Measurements from ENCODE around the gene GABBR2. TPM values are rescaled to one million over a fixed set of nuclear protein-coding genes. Genes with fewer than 3 reads are reported as not detected.

The GABBR2 gene
- polyA plus RNA-seq, 1 of the 3 experiments (the other 2 are of a cell fraction) = not detected

DNA sequence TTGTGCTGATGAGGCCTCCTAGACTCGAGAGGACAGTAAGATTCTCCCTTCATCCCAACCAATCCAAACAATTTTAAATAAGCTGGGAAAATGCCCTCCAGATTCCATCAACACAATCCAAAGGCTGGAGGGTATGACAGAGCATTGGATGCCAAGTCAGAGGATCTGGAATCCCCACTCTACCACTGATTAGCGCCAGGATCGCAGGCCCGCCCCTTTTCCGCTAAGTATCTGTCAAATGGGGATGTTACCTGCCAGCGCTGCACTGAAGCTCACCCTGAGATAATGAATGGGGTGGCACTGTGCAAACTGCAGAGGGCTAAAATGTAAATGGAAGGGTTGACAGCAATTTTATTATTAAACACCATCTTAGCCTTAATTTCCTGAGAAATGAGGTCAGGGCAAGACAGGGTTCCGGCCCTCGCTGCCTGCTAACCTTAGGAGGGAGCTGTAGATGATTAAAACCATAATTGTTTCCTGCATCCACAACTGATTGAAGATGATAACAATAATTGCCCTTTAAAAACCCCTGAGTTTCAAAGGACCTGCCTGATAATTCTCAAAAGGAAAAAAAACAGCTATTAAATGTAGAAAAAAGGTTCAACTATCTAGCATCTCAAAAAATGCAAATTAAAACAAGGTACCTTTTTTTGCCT lies 31.6 kb upstream of the GABBR2 start:
- Histone ChIP-seq H3K9ac (no peak overlapping the region), H3K27me3 (ENCODE audit: insufficient read depth) (no peaks in the 10 kb centered on the region), H2AFZ (ENCODE audit: low read depth) (no peak overlapping the region), H3F3A (replicated peaks; ENCODE audit: insufficient read depth) (peaks cover 5% of the 10 kb centered on the region), H3K9me3 (no peaks in the 10 kb centered on the region; the same call in 1 of the 2 replicates), H3K27ac (ENCODE audit: low read depth in 2 of 2, low read length in 1 of 2) (peak overlapping the region in 1 of 2 experiments; percentile 34; a peak in 1 of 4 replicates), H3K79me2 (ENCODE audit: insufficient read depth) (no peaks in the 10 kb centered on the region), H3K4me1 (ENCODE audit: control insufficient read depth in 1 of 2, insufficient read depth in 2 of 2, low read depth in 1 of 2, low read length in 1 of 2) (peaks cover 8 to 24% of the 10 kb centered on the region in 2 experiments; a peak in 3 of 4 replicates), H3K9me2 (no peaks in the 10 kb centered on the region), H3K4me2 (no peak overlapping the region), H4K20me1 (ENCODE audit: insufficient read depth) (peaks cover 6% of the 10 kb centered on the region; the same call in 1 of the 2 replicates), H3K4me3 (ENCODE audit: low read depth in 2 of 2, low read length in 1 of 2) (no peak overlapping the region), H3K36me3 (replicated peaks in 1 of 2; ENCODE audit: control insufficient read depth in 1 of 2, insufficient read depth in 2 of 2, low read length in 1 of 2) (peaks cover 18 to 24% of the 10 kb centered on the region in 2 experiments)
- TF ChIP-seq YY1 (IDR thresholded peaks at IDR 0.05; ENCODE audit: low read depth) (no peak), TEAD4 (IDR thresholded peaks at IDR 0.05; ENCODE audit: borderline replicate concordance, insufficient read depth) (no peak), GATA2 (CRISPR knock-in tag; IDR thresholded peaks at IDR 0.05) (peak; percentile 45; the same call in 1 of the 2 replicates), EP300 (IDR thresholded peaks at IDR 0.05; ENCODE audit: borderline replicate concordance in 1 of 2, low read depth in 1 of 2, low read length in 1 of 2) (peak in 1 of 2 experiments; percentile 42; a peak in 1 of 4 replicates), RCOR1 (IDR thresholded peaks at IDR 0.05; ENCODE audit: low read length) (peak; percentile 2; the same call in 1 of the 2 replicates), NRF1 (IDR thresholded peaks at IDR 0.05; ENCODE audit: low read depth, low read length) (no peak)
- WGBS (ENCODE audit: low lambda C conversion rate) = 81% methylated on average over 8 of the region's 8 CpGs
- CTCF ChIA-PET = interaction anchor here (0.7 to 2.1 kb wide), 6 partner anchors 16 to 424 kb away, joined by 3 to 10 read pairs (median 6); no protein-coding TSS in a partner anchor
- DNase-seq = peak; percentile 69
- POLR2A ChIA-PET = no interaction called here

DNA sequence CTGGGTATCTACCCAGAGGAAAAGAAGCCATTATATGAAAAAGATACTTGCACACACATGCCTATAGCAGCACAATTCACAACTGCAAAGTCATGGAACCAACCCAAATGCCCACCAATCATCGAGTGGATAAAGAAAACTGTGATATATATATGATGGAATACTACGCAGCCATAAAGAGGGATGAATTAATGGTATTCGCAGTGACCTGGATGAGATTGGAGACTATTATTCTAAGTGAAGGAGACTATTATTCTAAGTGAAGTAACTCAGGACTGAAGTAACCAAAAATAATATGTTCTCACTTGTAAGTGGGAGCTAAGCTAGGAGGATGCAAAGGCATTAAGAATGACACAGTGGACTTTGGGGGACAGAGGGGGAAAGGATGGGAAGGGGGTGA lies 30.0 kb upstream of the GABBR2 start:
- Histone ChIP-seq H3K36me3 (replicated peaks in 1 of 2; ENCODE audit: control insufficient read depth in 1 of 2, insufficient read depth in 2 of 2, low read length in 1 of 2) (peaks cover 14 to 24% of the 10 kb centered on the region in 2 experiments), H2AFZ (ENCODE audit: low read depth) (no peak overlapping the region), H3K9me3 (no peaks in the 10 kb centered on the region; the same call in 1 of the 2 replicates), H3K4me2 (no peak overlapping the region), H3K9me2 (no peaks in the 10 kb centered on the region), H3K4me3 (ENCODE audit: low read depth in 2 of 2, low read length in 1 of 2) (no peak overlapping the region), H3F3A (replicated peaks; ENCODE audit: insufficient read depth) (peaks cover 5% of the 10 kb centered on the region), H3K27me3 (ENCODE audit: insufficient read depth) (no peaks in the 10 kb centered on the region), H3K79me2 (ENCODE audit: insufficient read depth) (no peaks in the 10 kb centered on the region), H4K20me1 (ENCODE audit: insufficient read depth) (peaks cover 6% of the 10 kb centered on the region; the same call in 1 of the 2 replicates), H3K4me1 (ENCODE audit: control insufficient read depth in 1 of 2, insufficient read depth in 2 of 2, low read depth in 1 of 2, low read length in 1 of 2) (peaks cover 8 to 24% of the 10 kb centered on the region in 2 experiments; a peak in 3 of 4 replicates), H3K27ac (ENCODE audit: low read depth in 2 of 2, low read length in 1 of 2) (no peak overlapping the region), H3K9ac (no peak overlapping the region)
- 86% methylated on average over 3 of the region's 3 CpGs for WGBS (ENCODE audit: low lambda C conversion rate)
- DNase-seq = no peak
- ChIA-PET CTCF (interaction anchor here (1.0 kb wide), 1 partner anchor 37 kb away, joined by 3 read pairs; no protein-coding TSS in a partner anchor), POLR2A (no interaction called here)
- TF ChIP-seq, protein P1, sequence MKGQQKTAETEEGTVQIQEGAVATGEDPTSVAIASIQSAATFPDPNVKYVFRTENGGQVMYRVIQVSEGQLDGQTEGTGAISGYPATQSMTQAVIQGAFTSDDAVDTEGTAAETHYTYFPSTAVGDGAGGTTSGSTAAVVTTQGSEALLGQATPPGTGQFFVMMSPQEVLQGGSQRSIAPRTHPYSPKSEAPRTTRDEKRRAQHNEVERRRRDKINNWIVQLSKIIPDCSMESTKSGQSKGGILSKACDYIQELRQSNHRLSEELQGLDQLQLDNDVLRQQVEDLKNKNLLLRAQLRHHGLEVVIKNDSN (IDR thresholded peaks at IDR 0.05; ENCODE audit: borderline replicate concordance, low read depth) = no peak
- no peak for TF ChIP-seq RFX5 (IDR thresholded peaks at IDR 0.05; ENCODE audit: low read length)
- TF ChIP-seq SIN3A (IDR thresholded peaks at IDR 0.05; ENCODE audit: borderline replicate concordance, low read depth, low read length) = no peak
- TF ChIP-seq EP300 (IDR thresholded peaks at IDR 0.05; ENCODE audit: borderline replicate concordance in 1 of 2, low read depth in 1 of 2, low read length in 1 of 2) = no peak
- TF ChIP-seq CHD2 (IDR thresholded peaks at IDR 0.05; ENCODE audit: low read length, partially characterized antibody) = no peak
- no peak for TF ChIP-seq FOXM1 (IDR thresholded peaks at IDR 0.05; ENCODE audit: low read depth)
- TF ChIP-seq RAD21 (IDR thresholded peaks at IDR 0.05; ENCODE audit: low read length) = no peak
- no peak for TF ChIP-seq RCOR1 (IDR thresholded peaks at IDR 0.05; ENCODE audit: low read length)
- TF ChIP-seq YY1 (IDR thresholded peaks at IDR 0.05; ENCODE audit: low read depth) = no peak
- TF ChIP-seq GABPA (IDR thresholded peaks at IDR 0.05; ENCODE audit: low read depth) = no peak
- no peak for TF ChIP-seq TCF12 (IDR thresholded peaks at IDR 0.05)
- TF ChIP-seq, protein P2, sequence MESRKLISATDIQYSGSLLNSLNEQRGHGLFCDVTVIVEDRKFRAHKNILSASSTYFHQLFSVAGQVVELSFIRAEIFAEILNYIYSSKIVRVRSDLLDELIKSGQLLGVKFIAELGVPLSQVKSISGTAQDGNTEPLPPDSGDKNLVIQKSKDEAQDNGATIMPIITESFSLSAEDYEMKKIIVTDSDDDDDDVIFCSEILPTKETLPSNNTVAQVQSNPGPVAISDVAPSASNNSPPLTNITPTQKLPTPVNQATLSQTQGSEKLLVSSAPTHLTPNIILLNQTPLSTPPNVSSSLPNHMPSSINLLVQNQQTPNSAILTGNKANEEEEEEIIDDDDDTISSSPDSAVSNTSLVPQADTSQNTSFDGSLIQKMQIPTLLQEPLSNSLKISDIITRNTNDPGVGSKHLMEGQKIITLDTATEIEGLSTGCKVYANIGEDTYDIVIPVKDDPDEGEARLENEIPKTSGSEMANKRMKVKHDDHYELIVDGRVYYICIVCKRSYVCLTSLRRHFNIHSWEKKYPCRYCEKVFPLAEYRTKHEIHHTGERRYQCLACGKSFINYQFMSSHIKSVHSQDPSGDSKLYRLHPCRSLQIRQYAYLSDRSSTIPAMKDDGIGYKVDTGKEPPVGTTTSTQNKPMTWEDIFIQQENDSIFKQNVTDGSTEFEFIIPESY (IDR thresholded peaks at IDR 0.05; ENCODE audit: borderline replicate concordance, low read depth) = no peak
- TF ChIP-seq GATA2 (CRISPR knock-in tag; IDR thresholded peaks at IDR 0.05) = no peak
- no peak for TF ChIP-seq RXRA (IDR thresholded peaks at IDR 0.05; ENCODE audit: borderline replicate concordance, low read depth)
- TF ChIP-seq, protein P3, sequence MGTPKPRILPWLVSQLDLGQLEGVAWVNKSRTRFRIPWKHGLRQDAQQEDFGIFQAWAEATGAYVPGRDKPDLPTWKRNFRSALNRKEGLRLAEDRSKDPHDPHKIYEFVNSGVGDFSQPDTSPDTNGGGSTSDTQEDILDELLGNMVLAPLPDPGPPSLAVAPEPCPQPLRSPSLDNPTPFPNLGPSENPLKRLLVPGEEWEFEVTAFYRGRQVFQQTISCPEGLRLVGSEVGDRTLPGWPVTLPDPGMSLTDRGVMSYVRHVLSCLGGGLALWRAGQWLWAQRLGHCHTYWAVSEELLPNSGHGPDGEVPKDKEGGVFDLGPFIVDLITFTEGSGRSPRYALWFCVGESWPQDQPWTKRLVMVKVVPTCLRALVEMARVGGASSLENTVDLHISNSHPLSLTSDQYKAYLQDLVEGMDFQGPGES (IDR thresholded peaks at IDR 0.05; ENCODE audit: low read depth, low read length) = no peak
- TF ChIP-seq EZH2phosphoT487 (IDR thresholded peaks at IDR 0.05; ENCODE audit: borderline replicate concordance, low read depth) = no peak
- TF ChIP-seq FOSL2 (IDR thresholded peaks at IDR 0.05; ENCODE audit: borderline replicate concordance, low read depth) = no peak
- TF ChIP-seq SMC3 (IDR thresholded peaks at IDR 0.05; ENCODE audit: low read depth, low read length) = no peak
- TF ChIP-seq NFIC (IDR thresholded peaks at IDR 0.05; ENCODE audit: borderline replicate concordance) = no peak
